Subcutaneous adipose tissue (tissue), 4 donors: ENCODE data around the gene SLC25A43. TPM values are rescaled to one million over a fixed set of nuclear protein-coding genes. Genes with fewer than 3 reads are reported as not detected.

Experiments
- total RNA-seq, 4 donors: library from RNA; depleted of rRNA; stranded (reverse); fragments of >200 nt; gene quantifications; one replicate each; pipeline ENCODE4 v1.1.0, GENCODE V29; 2016
- TF ChIP-seq, protein P1 (sequence below): fragments of 450-650 bp; IDR thresholded peaks from one replicate; pipeline ENCODE4 v1.5.1; 2016; ENCODE audit warnings: low read depth, mild to moderate bottlenecking, control low read depth, antibody characterized with exemption, moderate library complexity

SLC25A43 gene
- total RNA-seq, 4 donors from 2014 or later: 26.9 to 34.0 (median 28.1) TPM

DNA sequence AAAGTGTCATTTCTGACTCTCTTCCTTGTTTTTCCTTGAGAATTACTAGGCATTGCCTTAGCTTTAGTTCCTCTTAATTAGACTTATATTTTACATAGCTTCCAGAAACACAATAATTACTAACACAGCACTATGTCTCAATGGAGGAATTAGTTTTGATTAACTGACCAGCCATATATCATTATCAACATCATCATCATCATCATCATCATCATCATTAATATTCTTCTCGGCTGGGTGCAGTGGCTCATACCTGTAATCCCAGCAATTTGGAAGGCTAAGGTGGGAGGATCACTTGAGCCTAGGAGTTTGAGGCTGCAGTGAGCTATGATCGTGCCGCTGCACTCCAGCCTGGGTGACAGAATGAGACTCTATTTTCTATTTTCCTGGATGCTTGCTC lies 66.4 kb downstream of the SLC25A43 start:
- TF ChIP-seq, protein P1, sequence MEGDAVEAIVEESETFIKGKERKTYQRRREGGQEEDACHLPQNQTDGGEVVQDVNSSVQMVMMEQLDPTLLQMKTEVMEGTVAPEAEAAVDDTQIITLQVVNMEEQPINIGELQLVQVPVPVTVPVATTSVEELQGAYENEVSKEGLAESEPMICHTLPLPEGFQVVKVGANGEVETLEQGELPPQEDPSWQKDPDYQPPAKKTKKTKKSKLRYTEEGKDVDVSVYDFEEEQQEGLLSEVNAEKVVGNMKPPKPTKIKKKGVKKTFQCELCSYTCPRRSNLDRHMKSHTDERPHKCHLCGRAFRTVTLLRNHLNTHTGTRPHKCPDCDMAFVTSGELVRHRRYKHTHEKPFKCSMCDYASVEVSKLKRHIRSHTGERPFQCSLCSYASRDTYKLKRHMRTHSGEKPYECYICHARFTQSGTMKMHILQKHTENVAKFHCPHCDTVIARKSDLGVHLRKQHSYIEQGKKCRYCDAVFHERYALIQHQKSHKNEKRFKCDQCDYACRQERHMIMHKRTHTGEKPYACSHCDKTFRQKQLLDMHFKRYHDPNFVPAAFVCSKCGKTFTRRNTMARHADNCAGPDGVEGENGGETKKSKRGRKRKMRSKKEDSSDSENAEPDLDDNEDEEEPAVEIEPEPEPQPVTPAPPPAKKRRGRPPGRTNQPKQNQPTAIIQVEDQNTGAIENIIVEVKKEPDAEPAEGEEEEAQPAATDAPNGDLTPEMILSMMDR: no peak

DNA sequence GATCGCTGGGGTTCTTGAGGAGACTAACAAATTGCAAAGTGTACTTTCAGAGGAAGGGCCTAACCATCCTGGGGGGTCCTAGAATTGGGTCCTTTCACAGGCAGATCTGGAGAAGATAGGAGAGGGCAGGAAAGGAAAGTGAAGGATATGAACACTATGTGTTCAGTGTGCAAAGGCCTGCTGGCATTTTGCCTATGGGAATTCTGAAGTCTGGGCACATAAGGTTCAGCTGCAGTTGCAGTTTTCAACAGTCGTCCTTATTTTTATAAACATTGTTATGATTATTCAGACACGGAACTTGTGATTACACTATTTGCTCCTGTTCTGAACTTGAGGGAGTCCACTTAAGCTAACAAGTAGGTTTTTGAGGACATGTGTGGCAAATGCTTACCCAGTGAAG lies 67.8 kb downstream of the SLC25A43 start:
- TF ChIP-seq, protein P1: no peak

DNA sequence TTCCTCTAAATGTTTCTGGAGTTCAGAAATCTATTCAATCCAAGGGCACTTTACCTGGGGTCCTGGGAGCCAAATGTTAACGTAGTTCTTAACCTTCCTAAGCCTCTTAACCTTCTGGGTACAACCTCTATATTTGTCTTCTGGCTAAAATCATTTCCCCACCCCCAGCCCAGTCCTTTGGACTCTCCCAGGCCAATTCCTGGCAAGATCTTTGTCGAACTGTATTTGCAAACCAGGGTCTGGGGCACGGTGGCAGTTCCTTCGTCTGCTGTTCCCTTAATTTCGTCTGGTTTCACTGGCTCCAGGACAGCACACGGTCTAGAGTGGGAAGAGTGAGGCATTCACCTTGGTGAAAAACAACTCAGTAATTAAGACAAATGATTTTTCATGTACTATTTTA lies 68.3 kb downstream of the SLC25A43 start:
- TF ChIP-seq, protein P1: no peak

DNA sequence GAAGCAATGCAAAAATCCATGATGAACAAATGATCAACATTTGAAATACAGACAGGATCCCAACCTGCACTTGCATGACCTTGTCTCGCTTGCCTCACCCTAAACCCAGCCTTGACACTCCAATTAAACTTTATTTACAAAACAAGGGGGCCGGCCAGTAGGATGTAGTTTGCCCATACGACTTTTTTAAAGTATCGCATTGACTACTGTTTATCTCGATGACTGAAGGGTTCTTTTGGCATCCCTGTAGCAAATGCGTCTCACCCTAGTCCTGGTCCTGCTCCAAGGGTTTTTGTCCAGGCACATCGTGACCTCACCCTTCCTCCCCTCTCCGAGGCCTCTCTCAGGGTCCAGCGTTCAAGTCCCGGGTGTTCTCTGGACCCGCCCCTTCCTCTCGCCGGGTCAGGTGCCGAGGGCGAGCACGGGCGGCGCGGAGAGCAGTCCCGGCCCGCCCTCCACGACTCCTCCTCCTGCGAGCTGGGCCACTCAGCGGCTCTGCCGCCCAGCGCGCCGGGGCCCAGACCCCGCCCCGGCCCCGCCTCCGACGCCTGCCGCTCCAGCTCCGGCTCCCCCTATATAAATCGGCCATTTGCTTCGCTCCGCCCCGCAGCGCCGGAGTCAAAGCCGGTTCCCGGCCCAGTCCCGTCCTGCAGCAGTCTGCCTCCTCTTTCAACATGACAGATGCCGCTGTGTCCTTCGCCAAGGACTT lies 68.9 kb downstream of the SLC25A43 start, which contains the start of gene SLC25A5:
Gene SLC25A5, plus strand, starts transcription at position 603 of the 709 bp plus-strand sequence. Its CDS starts 72 bp downstream, at position 675.
- TF ChIP-seq, protein P1: no peak

DNA sequence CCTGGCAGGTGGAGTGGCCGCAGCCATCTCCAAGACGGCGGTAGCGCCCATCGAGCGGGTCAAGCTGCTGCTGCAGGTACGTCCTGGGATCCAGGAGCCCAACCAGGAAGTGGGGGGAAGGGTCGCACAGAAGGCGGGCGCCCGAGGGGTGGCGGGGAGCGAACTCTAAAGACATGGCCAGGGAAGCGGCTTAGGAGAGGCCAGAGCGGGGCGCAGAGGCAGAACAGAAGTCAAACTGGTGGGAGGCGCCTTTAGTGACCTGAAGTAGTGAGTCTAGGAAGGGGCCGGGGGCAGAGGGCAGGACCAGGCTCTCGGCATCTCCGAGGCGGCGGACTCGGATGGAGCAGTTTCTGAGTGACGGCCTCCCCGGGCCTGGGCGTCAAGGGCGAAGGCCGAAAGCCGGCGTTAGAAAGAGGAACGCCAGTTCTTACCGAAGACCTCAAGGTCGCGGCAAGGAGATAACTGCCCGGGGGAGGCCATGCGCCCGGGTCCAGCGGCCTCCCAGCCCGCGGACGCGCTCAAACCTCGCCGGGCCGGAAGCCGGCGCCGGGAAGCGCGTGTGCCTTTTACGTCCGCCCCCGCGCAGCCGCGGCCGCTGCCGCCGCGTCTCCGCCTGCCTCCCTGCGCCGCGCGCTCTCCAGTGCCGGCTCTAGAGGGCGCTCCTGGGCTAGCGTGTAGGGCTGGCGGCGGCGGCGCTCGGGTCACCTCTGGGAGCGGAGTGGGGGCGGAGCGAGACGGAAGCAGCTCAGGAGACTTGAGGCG lies 69.6 kb downstream of the SLC25A43 start:
- TF ChIP-seq, protein P1: no peak

DNA sequence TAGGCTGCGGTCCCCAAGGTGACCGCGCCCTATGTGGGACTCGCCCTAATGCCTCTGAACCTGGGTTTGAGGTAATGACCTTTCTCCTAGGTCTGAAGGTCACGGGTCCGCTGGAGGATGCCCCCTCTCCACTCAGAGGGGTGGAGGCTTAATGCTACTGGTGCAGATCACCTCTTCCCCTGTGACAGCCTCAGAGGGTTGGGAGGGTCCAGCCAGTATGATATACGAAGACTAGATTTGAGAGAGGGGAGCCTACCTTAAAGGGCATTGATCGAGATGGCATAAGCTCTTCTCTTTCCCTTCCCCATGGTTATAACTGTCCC lies 70.1 kb downstream of the SLC25A43 start:
- TF ChIP-seq, protein P1: no peak

DNA sequence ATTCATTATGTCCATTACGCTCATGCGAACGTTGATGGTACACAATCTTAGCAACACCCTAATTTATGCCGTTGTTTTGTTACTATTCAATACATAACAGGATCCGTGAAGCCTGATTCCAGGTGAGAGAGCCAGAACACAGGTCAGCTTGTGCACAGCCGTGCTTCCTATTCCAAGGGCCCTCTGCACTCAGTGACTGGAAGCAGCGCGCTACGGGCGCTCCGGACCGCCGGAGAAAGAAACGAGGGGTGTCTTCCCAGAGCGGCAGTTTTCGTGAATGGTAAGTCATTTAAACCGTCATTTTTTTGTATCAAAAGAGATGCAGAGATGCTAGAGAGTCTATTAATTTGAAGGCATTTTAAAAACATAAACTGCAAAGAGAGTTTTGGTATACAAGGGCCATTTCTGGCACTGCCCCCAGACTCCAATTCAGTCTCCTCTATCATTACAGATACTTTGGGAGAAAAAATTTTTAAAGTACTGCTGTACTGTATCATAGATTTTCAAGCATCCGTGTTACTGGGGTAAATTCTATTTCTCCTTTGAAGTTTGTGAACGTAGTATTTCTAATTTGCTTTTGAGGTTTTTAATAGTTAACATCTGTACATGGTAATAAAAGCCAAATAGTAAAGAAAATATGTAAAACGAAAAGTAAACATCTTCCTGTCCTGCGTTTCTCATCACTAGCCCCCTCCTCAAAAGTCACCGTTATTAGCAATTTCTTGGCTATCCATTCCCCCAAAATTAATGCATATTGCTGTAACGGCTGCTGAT lies 75.7 kb downstream of the SLC25A43 start:
- TF ChIP-seq, protein P1: no peak
